GM12878 (cell line): ENCODE measurements around the gene DLGAP5.
A peak's percentile ranks its signal among the peaks of the same experiment; 100 is the strongest.

Experiments used
- CTCF ChIP-seq, 3 experiments: IDR thresholded peaks in 2 of 3; conservative IDR thresholded peaks in 1 of 3; 2 replicates each; pipeline ENCODE4 v1.5.1; 2011; ENCODE audit warnings: low read depth in 3 of 3, low read length in 3 of 3, mild to moderate bottlenecking in 3 of 3, control low read depth in 2 of 3, moderate library complexity in 2 of 3, inconsistent platforms in 1 of 3, mixed read lengths in 1 of 3; ENCODE audit not compliant: control insufficient read depth in 2 of 3, insufficient read depth in 1 of 3; ENCODE audit errors: extremely low read depth in 1 of 3
- EGR1 ChIP-seq, 2 experiments: IDR thresholded peaks; 1 replicate in 1 of 2; 2 replicates in 1 of 2; pipeline ENCODE4 v1.6.1; 2011 to 2012; ENCODE audit warnings: low read depth in 2 of 2, low read length in 2 of 2, borderline replicate concordance in 1 of 2, mild to moderate bottlenecking in 1 of 2, moderate library complexity in 1 of 2
- POLR2A ChIP-seq: IDR thresholded peaks from 2 replicates; pipeline ENCODE4 v1.6.1; 2011; ENCODE audit warnings: low read depth, mild to moderate bottlenecking, low read length
- POLR2AphosphoS5 ChIP-seq: IDR thresholded peaks from 2 replicates; pipeline ENCODE4 v1.6.1; 2011; ENCODE audit warnings: mild to moderate bottlenecking, low read length, inconsistent platforms
- SUPT20H ChIP-seq: IDR thresholded peaks from 2 replicates; pipeline ENCODE4 v1.6.1; 2011; ENCODE audit warnings: low read depth, mild to moderate bottlenecking, low read length, moderate library complexity, borderline replicate concordance; ENCODE audit not compliant: control insufficient read depth
- ZNF207 ChIP-seq: fragments of 450-650 bp; IDR thresholded peaks from 2 replicates; pipeline ENCODE4 v1.6.1; 2014; ENCODE audit warnings: antibody characterized with exemption, mild to moderate bottlenecking, borderline replicate concordance
- ZNF274 ChIP-seq: IDR thresholded peaks from one replicate; pipeline ENCODE4 v1.8.0; 2011; ENCODE audit not compliant: insufficient read length, insufficient read depth

GRCh38 chr14:55191203-55192053 is at the start of gene DLGAP5:
- no peak for TF ChIP-seq CTCF (IDR thresholded peaks at IDR 0.05 in 2 of 3, conservative IDR thresholded peaks at IDR 0.05 in 1 of 3; ENCODE audit: control insufficient read depth in 2 of 3, extremely low read depth in 1 of 3, insufficient read depth in 1 of 3, low read depth in 3 of 3, low read length in 3 of 3)
- TF ChIP-seq POLR2AphosphoS5: peak; percentile 68
- no peak for TF ChIP-seq ZNF207
- TF ChIP-seq ZNF274: no peak
- peak in 1 of 2 experiments; percentile 81; a peak in 2 of 3 replicates for TF ChIP-seq EGR1 (IDR thresholded peaks at IDR 0.05; ENCODE audit: borderline replicate concordance in 1 of 2, low read depth in 2 of 2, low read length in 2 of 2)
- TF ChIP-seq SUPT20H: no peak
- peak; percentile 77 for TF ChIP-seq POLR2A
